Common myeloid progenitor, CD34-positive (primary cell): ENCODE results near the gene OLFM2.

Experiments
- CTCF ChIA-PET: fragments of 350-600 bp; sonication (Branson Sonifier 250); formaldehyde crosslinking; loops from one replicate; lab custom pipeline; 2021; ENCODE audit warnings: antibody characterized with exemption; lab: Charles Lee
- POLR2A ChIA-PET: fragments of 350-600 bp; sonication (Branson Sonifier 250); formaldehyde crosslinking; loops from one replicate; lab custom pipeline; 2021; ENCODE audit warnings: antibody characterized with exemption; lab: Charles Lee
- DNase-seq, 3 donors: peaks; one replicate each; pipeline versions ENCODE4 v3.0.0 to v3.0.0-alpha.2; 2013
- H3K27ac ChIP-seq, 2 experiments: 1 replicate in 1 of 2; 2 replicates in 1 of 2; pipeline ENCODE4 v1.7.0; 2013; ENCODE audit warnings: inconsistent platforms in 2 of 2, low read length in 2 of 2, mild to moderate bottlenecking in 2 of 2, low read depth in 1 of 2, moderate library complexity in 1 of 2; ENCODE audit not compliant: severe bottlenecking in 2 of 2, insufficient read depth in 1 of 2, poor library complexity in 1 of 2
- H3K27me3 ChIP-seq, 5 experiments: replicated peaks in 2 of 5; 1 replicate in 3 of 5; 2 replicates in 2 of 5; pipeline versions ENCODE4 v1.6.1 to v1.7.0; 2013; ENCODE audit warnings: low read length in 4 of 5, mild to moderate bottlenecking in 2 of 5, moderate library complexity in 2 of 5, inconsistent platforms in 1 of 5; ENCODE audit not compliant: insufficient read depth in 5 of 5, control insufficient read depth in 4 of 5
- H3K36me3 ChIP-seq, 4 experiments: 1 replicate in 2 of 4; 2 replicates in 2 of 4; pipeline versions ENCODE4 v1.6.1 to v1.7.0; 2013; ENCODE audit warnings: low read length in 3 of 4, control low read depth in 1 of 4, mild to moderate bottlenecking in 1 of 4; ENCODE audit not compliant: control insufficient read depth in 4 of 4, insufficient read depth in 4 of 4
- H3K4me1 ChIP-seq, 4 experiments: 1 replicate in 3 of 4; 2 replicates in 1 of 4; pipeline versions ENCODE4 v1.6.1 to v1.7.1; 2013; ENCODE audit warnings: low read length in 3 of 4, mild to moderate bottlenecking in 3 of 4, control low read depth in 1 of 4, inconsistent platforms in 1 of 4, moderate library complexity in 1 of 4; ENCODE audit not compliant: control insufficient read depth in 4 of 4, insufficient read depth in 4 of 4; ENCODE audit errors: control extremely low read depth in 1 of 4
- H3K4me3 ChIP-seq, 7 experiments: 1 replicate in 4 of 7; 2 replicates in 3 of 7; pipeline versions ENCODE4 v1.5.1 to v1.7.0; 2013; ENCODE audit warnings: mild to moderate bottlenecking in 7 of 7, low read length in 6 of 7, moderate library complexity in 6 of 7, inconsistent platforms in 2 of 7, low read depth in 2 of 7, control low read depth in 1 of 7; ENCODE audit not compliant: insufficient read depth in 4 of 7, control insufficient read depth in 1 of 7; ENCODE audit errors: extremely low read depth in 1 of 7
- H3K9me3 ChIP-seq, 5 experiments: 1 replicate in 4 of 5; 2 replicates in 1 of 5; pipeline versions ENCODE4 v1.6.1 to v1.7.1; 2013; ENCODE audit warnings: low read length in 4 of 5, mild to moderate bottlenecking in 2 of 5, inconsistent platforms in 1 of 5, low read depth in 1 of 5, moderate library complexity in 1 of 5; ENCODE audit not compliant: control insufficient read depth in 4 of 5, insufficient read depth in 2 of 5; ENCODE audit errors: control extremely low read depth in 1 of 5
- WGBS: methylation state at CpG from one replicate; pipeline ENCODE4 v1.1.5; 2013; ENCODE audit not compliant: insufficient coverage; 5-methylcytosine and 5-hydroxymethylcytosine counted together

OLFM2 gene

DNA sequence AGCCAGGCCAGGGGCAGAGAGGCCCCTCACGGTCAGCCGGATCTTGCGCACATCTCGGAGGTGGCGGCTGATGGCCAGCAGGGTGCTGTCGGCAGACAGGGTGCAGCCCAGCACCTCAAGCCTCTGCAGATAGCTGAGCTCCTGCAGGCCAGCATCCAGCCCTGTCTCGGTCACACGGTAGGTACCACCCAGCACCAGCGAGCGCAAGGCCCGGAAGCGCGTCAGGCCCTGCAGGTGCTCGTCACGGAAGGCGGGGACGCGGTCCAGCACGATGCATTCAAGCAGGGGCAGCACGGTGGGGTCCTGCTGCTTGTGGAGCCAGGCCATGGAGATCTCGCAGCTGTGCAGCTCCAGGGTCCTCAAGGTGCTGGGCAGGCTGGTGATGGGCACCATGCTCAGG lies 125.2 kb downstream of the OLFM2 start:
- ChIA-PET POLR2A (no interaction called here), CTCF (no interaction called here)
- no peak for DNase-seq
- 97% methylated on average over 21 of the region's 21 CpGs for WGBS
- Histone ChIP-seq H3K4me3 (no peak overlapping the region), H3K36me3 (peaks cover 9 to 47% (median 34%) of the 10 kb centered on the region in 4 experiments), H3K9me3 (peaks cover 0 to 3% (median 0%) of the 10 kb centered on the region in 5 experiments), H3K4me1 (no peaks in the 10 kb centered on the region), H3K27ac (no peak overlapping the region), H3K27me3 (no peaks in the 10 kb centered on the region)

GRCh38 chr19:9808855-9809824 lies 127.2 kb downstream of the OLFM2 start:
- Histone ChIP-seq H3K9me3 (no peaks in the 10 kb centered on the region), H3K27ac (no peak overlapping the region), H3K36me3 (peaks cover 13 to 42% (median 33%) of the 10 kb centered on the region in 4 experiments), H3K27me3 (no peaks in the 10 kb centered on the region), H3K4me1 (no peaks in the 10 kb centered on the region), H3K4me3 (no peak overlapping the region)
- 100% methylated on average over 11 of the region's 11 CpGs for WGBS
- POLR2A ChIA-PET, result no interaction called here
- no peak for DNase-seq
- CTCF ChIA-PET, result interaction anchor here (1.3 to 1.6 kb wide), 2 partner anchors 10 to 13 kb away, joined by 3 to 5 read pairs; no protein-coding TSS in a partner anchor

- no peak overlapping the region for H3K4me3 ChIP-seq
- no peak for DNase-seq
- POLR2A ChIA-PET, result no interaction called here
- no peaks in the 10 kb centered on the region for H3K27me3 ChIP-seq
- no peaks in the 10 kb centered on the region for H3K4me1 ChIP-seq
- H3K27ac ChIP-seq, result no peak overlapping the region
- no CpG with 5 or more reads among the region's 3 CpGs for WGBS
- peaks cover 13 to 42% (median 30%) of the 10 kb centered on the region in 4 experiments for H3K36me3 ChIP-seq
- H3K9me3 ChIP-seq, result no peaks in the 10 kb centered on the region
- CTCF ChIA-PET, result interaction anchor here (0.8 to 0.9 kb wide), 2 partner anchors 10 to 11 kb away, joined by 3 to 4 read pairs; no protein-coding TSS in a partner anchor
Measured at GRCh38 chr19:9806803-9807202, 129.5 kb downstream of the OLFM2 start.
